Jurkat, Clone E6-1 (cell line): ENCODE measurements around the gene PIP5K1B.
A peak's percentile ranks its signal among the peaks of the same experiment; 100 is the strongest.

Experiments used
- DNase-seq: peaks from one replicate; pipeline ENCODE4 v3.0.0-alpha.2; 2011; ENCODE audit warnings: low read depth, low spot score
- H3K4me3 ChIP-seq: 2 replicates; pipeline ENCODE4 v1.5.1; 2011; ENCODE audit warnings: mild to moderate bottlenecking, low read length, control low read depth, moderate library complexity

PIP5K1B gene

GRCh38 chr9:68876273-68876672, 171.2 kb downstream of the PIP5K1B start:
- DNase-seq: no peak

GRCh38 chr9:68876681-68877080, 171.6 kb downstream of the PIP5K1B start:
- DNase-seq: no peak
- H3K4me3 ChIP-seq: no peak overlapping the region

More at GRCh38 chr9:68876273-68876672, 171.2 kb downstream of the PIP5K1B start:
- no peak overlapping the region for H3K4me3 ChIP-seq

GRCh38 chr9:68877219-68877618, 172.2 kb downstream of the PIP5K1B start:
- H3K4me3 ChIP-seq: no peak overlapping the region
- no peak for DNase-seq

GRCh38 chr9:68878450-68878849, 173.4 kb downstream of the PIP5K1B start:
- no peak for DNase-seq
- no peak overlapping the region for H3K4me3 ChIP-seq

GRCh38 chr9:68883224-68883623, 178.2 kb downstream of the PIP5K1B start:
- no peak for DNase-seq
- no peak overlapping the region for H3K4me3 ChIP-seq

GRCh38 chr9:68887232-68887631, 182.2 kb downstream of the PIP5K1B start:
- no peak overlapping the region for H3K4me3 ChIP-seq
- no peak for DNase-seq

- no peak overlapping the region for H3K4me3 ChIP-seq
- DNase-seq: no peak
These were observed 189.5 kb downstream of the PIP5K1B start for GRCh38 chr9:68894502-68894901.

- DNase-seq: peak; percentile 64
- H3K4me3 ChIP-seq: no peak overlapping the region; the same call in none of the 2 replicates
These were observed 190.9 kb downstream of the PIP5K1B start for GRCh38 chr9:68895741-68896478.

- no peak for DNase-seq
- H3K4me3 ChIP-seq: no peak overlapping the region
These were observed 191.4 kb downstream of the PIP5K1B start for GRCh38 chr9:68896486-68896885.

GRCh38 chr9:68897577-68898145, 192.6 kb downstream of the PIP5K1B start:
- no peak overlapping the region for H3K4me3 ChIP-seq
- DNase-seq: no peak

- no peak overlapping the region for H3K4me3 ChIP-seq
- no peak for DNase-seq
These were observed 193.9 kb downstream of the PIP5K1B start for GRCh38 chr9:68898781-68899439.

- H3K4me3 ChIP-seq: no peak overlapping the region
- DNase-seq: no peak
These were observed 199.4 kb downstream of the PIP5K1B start for GRCh38 chr9:68904454-68904853.

GRCh38 chr9:68905129-68905528, 200.1 kb downstream of the PIP5K1B start:
- H3K4me3 ChIP-seq: no peak overlapping the region
- DNase-seq: peak; percentile 19

- DNase-seq: no peak
- H3K4me3 ChIP-seq: no peak overlapping the region
These were observed 202.9 kb downstream of the PIP5K1B start for GRCh38 chr9:68907910-68908309.

GRCh38 chr9:68912561-68912960, 207.5 kb downstream of the PIP5K1B start:
- no peak for DNase-seq
- H3K4me3 ChIP-seq: no peak overlapping the region

GRCh38 chr9:68913054-68913453, 208.0 kb downstream of the PIP5K1B start:
- H3K4me3 ChIP-seq: no peak overlapping the region
- DNase-seq: no peak

- H3K4me3 ChIP-seq: no peak overlapping the region
- no peak for DNase-seq
These were observed 209.7 kb downstream of the PIP5K1B start for GRCh38 chr9:68914751-68915150.

GRCh38 chr9:68919661-68920060, 214.6 kb downstream of the PIP5K1B start:
- no peak overlapping the region for H3K4me3 ChIP-seq
- no peak for DNase-seq

- no peak overlapping the region for H3K4me3 ChIP-seq
These were observed 215.9 kb downstream of the PIP5K1B start for GRCh38 chr9:68920921-68921320.

GRCh38 chr9:68923480-68923879, 218.4 kb downstream of the PIP5K1B start:
- DNase-seq: no peak
- no peak overlapping the region for H3K4me3 ChIP-seq

More at GRCh38 chr9:68920921-68921320, 215.9 kb downstream of the PIP5K1B start:
- no peak for DNase-seq
